ENCODE measurements around the gene ALDH1L2.

DNA sequence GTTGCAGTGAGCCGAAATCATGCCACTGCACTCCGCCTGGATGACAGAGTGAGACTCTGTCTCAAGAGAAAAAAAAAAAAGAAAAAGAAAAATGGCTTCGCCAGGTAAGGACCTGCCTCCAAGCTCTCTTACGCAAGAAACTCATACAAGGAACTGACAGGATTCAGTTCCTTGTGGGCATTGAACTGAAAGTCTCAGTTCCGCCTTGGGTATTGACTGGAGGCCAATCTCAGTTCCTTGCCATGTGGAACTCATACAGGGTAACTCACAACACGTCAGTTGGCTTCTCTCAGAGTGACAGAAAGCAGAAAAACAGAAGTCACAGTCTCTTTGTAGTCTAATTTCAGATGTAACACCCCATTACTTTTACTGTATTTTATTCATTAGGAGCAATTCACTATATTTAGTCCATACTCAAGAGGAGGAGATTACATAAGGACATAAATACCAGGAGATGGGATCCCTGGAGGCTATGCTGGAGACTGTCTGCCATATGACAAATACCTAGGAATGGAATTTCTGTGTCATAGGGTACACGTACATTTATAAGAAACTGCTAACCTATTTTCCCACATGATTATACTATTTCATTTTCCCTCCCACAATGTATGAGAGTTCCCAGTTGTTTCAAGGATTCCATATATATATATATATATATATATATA lies 109.5 kb downstream of the ALDH1L2 start:
- TF ChIP-seq, protein P1, sequence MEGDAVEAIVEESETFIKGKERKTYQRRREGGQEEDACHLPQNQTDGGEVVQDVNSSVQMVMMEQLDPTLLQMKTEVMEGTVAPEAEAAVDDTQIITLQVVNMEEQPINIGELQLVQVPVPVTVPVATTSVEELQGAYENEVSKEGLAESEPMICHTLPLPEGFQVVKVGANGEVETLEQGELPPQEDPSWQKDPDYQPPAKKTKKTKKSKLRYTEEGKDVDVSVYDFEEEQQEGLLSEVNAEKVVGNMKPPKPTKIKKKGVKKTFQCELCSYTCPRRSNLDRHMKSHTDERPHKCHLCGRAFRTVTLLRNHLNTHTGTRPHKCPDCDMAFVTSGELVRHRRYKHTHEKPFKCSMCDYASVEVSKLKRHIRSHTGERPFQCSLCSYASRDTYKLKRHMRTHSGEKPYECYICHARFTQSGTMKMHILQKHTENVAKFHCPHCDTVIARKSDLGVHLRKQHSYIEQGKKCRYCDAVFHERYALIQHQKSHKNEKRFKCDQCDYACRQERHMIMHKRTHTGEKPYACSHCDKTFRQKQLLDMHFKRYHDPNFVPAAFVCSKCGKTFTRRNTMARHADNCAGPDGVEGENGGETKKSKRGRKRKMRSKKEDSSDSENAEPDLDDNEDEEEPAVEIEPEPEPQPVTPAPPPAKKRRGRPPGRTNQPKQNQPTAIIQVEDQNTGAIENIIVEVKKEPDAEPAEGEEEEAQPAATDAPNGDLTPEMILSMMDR (IDR thresholded peaks at IDR 0.05): no peak
- TF ChIP-seq POLR2A (IDR thresholded peaks at IDR 0.05): no peak
